ENCODE results near the gene AP4B1.

AP4B1 gene

DNA sequence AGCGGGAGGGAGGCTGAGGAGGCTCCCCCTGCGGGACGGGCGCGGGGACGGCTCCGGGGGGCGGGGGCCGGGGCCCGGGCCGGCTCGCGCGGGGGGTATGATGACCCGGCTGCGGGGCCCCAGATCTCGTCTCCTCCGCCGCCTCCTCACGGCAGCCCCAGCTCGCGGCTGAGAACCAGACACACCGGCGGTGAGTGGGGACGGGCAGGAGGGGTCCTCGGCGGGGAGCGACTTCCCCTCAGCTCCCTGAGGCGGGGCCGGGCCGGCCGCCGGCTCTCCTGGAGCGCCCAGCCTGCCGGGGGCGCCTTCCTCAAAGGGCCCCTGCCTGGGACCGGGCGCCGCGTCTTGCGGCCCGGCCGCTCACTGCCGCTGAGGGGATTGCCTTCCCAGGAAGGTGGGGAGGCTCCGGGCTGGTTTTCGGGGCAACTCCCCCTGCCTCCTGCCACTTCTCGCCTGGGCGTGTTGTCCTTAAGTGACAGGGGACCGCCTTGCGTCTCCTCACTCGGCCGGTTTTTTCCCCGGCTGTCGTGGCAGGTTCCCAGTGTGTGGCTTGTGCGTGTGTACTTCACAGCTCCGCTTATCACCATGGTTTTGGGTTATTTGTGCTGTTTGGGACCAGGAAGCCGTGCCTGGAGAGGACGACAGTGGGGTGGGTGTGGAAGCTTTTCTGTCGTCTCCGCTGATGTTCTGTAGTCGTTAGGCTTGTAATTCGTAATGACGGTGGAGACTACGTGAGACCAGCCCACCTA is 25.3 kb upstream of the AP4B1 start:
- no peak for DNase-seq

DNA sequence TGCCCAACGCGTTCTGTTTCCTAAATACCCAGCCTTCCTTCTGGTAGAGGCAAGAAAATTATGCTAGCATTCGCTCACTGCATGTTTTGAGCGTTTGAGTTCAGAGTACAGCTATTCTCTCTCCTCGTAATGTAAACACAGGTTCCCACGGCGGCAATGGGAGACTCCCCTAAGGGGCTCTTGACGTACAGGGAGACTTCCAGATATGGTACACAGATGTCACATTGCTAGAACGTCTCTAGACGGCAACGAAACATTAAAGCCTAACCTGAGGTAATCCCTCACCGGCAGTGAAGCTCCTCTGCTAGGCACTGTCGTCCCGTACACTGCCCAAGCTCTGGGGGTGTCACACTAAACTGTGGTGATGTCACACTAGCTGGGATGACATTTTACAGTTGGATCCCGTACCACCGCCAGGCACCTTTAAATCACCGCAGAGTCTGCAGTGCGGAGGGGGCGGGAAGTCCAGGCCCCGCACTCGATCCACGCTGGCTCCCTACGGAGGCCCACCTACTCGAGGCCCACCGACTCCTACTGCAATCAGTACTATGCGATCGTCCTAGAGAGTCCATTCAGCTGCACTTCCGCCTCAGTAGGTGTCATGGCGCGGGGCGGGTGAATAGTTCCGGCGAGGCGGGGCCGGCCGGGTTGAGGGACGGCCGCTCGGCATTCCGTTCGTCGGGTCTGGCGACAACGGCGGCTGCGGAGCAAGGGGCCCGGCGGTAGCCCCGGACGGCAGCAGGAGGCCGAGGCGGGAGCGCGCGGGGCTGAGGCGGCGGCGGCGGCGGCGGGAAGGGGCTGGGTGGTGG is 24.5 kb upstream of the AP4B1 start, which contains the start of gene HIPK1:
TSS of gene HIPK1 (plus strand) at position 384 of the 809 bp plus-strand sequence.
- peak; percentile 83 for DNase-seq

GRCh38 chr1:113928187-113928930 is 23.8 kb upstream of the AP4B1 start:
- DNase-seq = no peak

DNA sequence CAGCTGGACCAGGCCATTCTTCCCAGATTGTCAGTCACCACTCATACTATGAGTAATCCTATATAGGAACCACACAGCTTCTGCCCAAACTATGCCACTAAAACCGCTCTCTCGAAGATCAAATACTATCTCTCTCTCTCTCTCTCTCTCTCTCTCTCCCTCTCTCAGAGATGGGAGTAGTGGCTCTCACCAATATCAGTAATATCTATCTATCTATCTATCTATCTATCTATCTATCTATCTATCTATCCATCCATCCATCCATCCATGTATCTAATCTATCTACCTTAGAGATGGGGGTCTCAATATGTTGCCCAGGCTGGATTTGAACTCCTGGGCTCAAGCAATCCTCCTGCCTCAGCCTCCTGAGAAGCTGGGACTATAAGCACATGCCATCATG is 19.9 kb upstream of the AP4B1 start:
- no peak for DNase-seq

GRCh38 chr1:113922957-113923356 is 18.4 kb upstream of the AP4B1 start:
- no peak for DNase-seq

DNA sequence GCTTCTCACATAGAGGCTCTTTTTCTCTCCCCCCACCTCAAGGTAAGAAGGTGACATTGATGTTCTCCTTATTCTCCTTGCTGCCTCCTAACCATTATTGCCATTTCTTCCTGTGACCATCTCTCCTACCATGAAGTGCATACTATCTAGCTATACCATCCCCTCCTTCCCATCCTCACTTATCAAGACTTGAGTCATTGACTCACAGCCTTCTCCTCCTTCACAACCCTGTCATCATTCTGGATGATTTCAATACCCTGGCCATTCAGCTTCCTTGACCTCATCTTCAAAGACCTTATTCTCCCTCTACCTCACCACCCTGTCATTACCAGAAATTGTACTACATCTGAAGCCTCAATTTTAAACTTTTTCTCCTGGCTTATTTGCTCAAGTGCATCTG is 13.6 kb upstream of the AP4B1 start:
- DNase-seq = no peak

- DNase-seq = no peak
Observed at GRCh38 chr1:113917400-113918082, 12.9 kb upstream of the AP4B1 start.

- no peak for DNase-seq
Observed at GRCh38 chr1:113916974-113917373, 12.4 kb upstream of the AP4B1 start.

DNA sequence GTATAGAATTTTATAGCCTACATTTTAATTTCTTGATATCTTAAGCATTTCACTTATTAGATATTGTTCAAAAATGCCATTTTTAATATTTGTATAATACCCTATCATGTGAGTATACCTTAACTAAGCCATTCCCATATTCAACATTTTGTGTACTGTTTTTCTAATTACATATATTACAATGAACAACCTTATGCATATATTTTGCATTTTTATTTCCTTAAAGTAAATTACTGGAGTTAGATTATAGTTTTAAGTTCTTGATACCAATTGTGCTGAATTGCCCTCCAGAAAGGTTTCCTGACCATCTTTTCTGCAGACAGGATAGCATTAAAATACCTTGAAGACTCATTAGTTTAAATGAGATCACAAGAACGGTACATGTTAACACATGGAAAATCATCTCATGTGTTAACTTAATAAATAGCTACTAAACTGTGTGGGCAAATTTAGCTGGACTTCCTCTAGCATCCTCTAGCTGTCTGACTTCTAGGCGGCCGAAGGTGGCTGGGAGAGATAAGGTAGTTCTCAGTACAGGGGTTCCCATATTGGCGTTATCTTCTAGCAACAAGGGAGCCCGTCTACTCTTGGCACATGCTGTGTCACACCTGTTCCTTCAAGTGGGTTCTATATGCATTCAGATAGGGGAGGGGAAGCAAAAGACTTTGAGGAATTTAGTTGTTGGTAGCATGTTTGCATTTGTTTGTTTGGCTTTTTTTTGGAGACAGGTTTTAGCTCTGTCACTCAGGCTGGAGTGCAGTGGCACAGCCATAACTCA is 9.5 kb upstream of the AP4B1 start:
- DNase-seq = no peak

DNA sequence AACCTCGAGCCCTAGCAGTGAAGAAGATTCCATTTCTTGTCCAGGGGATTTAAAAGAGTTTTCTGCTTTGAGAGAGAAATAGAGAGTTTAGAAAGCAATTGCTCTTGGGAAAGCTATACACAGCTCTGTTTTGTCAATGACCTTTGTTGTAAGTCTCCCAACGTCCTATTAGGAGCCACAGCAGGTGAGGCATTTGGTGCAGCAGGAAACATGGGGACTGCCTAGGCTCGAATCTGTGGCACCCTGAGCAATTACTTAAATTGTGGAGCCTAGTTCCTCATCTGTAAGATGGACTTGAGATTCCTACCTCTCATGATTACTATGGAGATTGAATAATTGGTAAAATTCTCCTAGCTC is 8.7 kb upstream of the AP4B1 start:
- no peak for DNase-seq

GRCh38 chr1:113912594-113913311 is 8.2 kb upstream of the AP4B1 start:
- no peak for DNase-seq

GRCh38 chr1:113905435-113905861 is 849 bp upstream of the AP4B1 start:
- DNase-seq = peak; percentile 15

DNA sequence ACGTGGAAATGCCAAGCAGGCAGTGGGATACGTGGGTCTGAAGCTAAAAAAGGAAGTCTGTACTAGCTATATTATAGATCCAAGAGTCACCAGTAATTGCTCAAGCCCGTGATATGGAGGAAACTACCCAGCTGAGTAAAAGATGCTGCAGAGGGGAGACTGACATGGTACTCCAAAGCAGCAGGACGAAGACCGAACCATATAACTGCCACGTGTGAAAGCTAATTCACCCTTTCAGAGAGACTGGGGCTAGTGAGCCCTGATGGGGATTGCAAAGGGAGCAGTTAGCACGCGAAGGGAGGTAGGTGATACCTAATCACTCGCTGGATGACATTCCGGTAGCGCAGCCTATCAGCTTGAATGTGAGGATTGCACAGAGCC is 316 bp downstream of the AP4B1 start:
- DNase-seq = peak; percentile 66

GRCh38 chr1:113903501-113904292 is 902 bp downstream of the AP4B1 start:
- no peak for DNase-seq

DNA sequence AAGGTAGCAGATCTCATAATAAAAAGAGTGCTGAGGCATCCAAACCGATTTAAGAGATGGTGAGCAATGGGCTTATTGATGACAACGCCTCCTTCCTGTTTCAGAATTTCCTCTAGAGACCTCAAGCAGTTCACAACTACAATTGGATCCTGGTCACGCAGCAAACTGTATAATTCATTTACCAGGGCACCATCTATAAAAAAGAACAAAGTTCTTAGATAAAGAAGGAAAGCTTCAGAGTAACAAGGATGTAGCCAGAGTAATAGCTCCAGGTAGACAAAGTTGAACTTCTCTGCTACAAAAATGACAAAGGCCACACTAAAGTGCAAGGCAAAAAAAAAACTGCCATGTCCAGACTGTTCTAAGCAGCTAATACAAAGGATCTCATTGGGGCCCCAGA is 3.4 kb downstream of the AP4B1 start:
- no peak for DNase-seq

DNA sequence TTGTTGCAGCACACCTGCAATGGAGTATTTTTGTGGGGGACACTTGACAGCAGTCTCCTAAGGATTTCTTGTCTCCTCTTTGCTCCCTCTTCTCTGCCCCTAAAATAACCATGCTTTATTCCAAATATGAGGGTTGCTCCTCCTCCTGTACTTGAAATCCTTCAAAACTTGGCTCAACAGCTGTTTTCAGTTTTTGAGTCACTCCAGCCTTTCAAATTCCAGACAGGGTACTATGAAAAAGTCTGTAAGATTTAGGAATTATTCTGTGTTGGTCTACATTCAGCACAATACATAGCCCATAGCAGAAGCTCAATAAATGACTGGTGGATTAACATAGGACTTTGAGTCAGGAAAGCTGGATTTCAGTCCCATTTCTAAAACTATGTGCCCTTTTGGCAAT is 5.5 kb downstream of the AP4B1 start:
- DNase-seq = no peak

DNA sequence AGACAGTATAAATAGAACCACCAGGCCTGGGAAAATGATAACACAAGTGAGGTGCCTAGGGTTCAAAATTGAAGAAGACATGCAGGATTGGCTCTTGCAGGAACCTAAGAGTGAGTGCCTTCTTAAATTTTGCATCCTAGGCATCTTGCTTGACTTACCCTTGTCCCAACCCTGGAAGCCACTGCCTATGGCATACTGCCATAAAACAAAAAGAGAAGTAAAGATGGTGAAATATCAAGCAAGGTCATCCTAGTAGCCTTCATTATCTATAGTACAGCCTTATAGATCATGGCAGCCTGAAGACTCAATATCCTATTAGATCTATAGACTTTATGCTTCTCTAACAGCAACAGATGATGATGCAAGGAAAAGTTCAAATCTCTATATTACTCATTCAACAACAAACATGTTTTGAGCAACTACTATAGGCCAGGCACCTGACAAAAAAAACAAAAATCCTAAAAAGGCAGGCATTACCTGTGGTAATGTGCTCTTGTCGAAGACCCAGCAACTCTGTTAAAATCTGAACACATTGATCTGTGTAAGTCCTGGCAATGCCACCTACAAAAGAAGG is 6.3 kb downstream of the AP4B1 start:
- no peak for DNase-seq

- DNase-seq = no peak
Observed at GRCh38 chr1:113895961-113896360, 8.6 kb downstream of the AP4B1 start.

DNA sequence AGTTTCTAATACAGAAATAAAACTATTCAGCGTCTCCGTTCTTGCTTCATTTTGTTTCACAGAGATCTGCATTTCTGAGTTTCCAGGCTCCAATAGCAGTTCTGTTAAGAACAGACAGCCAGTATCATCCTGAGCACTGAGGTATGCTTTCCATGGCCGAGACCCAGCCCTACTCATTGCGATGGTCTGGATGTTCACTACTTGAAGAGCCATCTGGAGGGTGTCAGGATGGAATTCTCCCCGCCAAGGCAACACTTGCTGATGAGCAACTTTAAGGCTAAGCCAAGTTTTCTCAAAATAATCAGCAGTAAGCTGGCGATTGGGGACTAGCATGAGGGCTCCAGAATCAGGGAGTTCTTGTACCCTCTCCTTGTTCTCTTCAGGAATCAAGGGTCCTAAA is 9.5 kb downstream of the AP4B1 start:
- no peak for DNase-seq

- no peak for DNase-seq
Observed at GRCh38 chr1:113893267-113893666, 11.3 kb downstream of the AP4B1 start.

All from COR-L47 (cell line).